ENCODE data around the gene SGCA.
A peak's percentile ranks its signal among the peaks of the same experiment; 100 is the strongest.

Gene SGCA

GRCh38 chr17:50134206-50135110 lies 31.3 kb upstream of the SGCA start:
- DNase-seq (ENCODE audit: low read depth): no peak

GRCh38 chr17:50135316-50136095 lies 30.3 kb upstream of the SGCA start:
- DNase-seq (ENCODE audit: low read depth): no peak

- no peak for DNase-seq (ENCODE audit: low read depth)
These were observed 29.6 kb upstream of the SGCA start for GRCh38 chr17:50136096-50136687.

- DNase-seq (ENCODE audit: low read depth): no peak
These were observed 28.8 kb upstream of the SGCA start for GRCh38 chr17:50137042-50137441.

- no peak for DNase-seq (ENCODE audit: low read depth)
These were observed 26.5 kb upstream of the SGCA start for GRCh38 chr17:50139185-50139783.

- DNase-seq (ENCODE audit: low read depth): peak; percentile 72
These were observed 25.6 kb upstream of the SGCA start for GRCh38 chr17:50139950-50140885.

GRCh38 chr17:50141026-50141744 lies 24.6 kb upstream of the SGCA start:
- DNase-seq (ENCODE audit: low read depth): no peak

GRCh38 chr17:50141745-50142110 lies 24.1 kb upstream of the SGCA start:
- DNase-seq (ENCODE audit: low read depth): no peak

- DNase-seq (ENCODE audit: low read depth): no peak
These were observed 22.2 kb upstream of the SGCA start for GRCh38 chr17:50143461-50144176.

- no peak for DNase-seq (ENCODE audit: low read depth)
These were observed 21.4 kb upstream of the SGCA start for GRCh38 chr17:50144355-50144754.

- no peak for DNase-seq (ENCODE audit: low read depth)
These were observed 20.8 kb upstream of the SGCA start for GRCh38 chr17:50144845-50145531.

- no peak for DNase-seq (ENCODE audit: low read depth)
These were observed 20.1 kb upstream of the SGCA start for GRCh38 chr17:50145532-50146229.

- no peak for DNase-seq (ENCODE audit: low read depth)
These were observed 19.4 kb upstream of the SGCA start for GRCh38 chr17:50146230-50146926.

GRCh38 chr17:50146927-50147665 lies 18.7 kb upstream of the SGCA start:
- DNase-seq (ENCODE audit: low read depth): no peak

GRCh38 chr17:50147841-50148225 lies 18.0 kb upstream of the SGCA start:
- no peak for DNase-seq (ENCODE audit: low read depth)

- peak; percentile 90 for DNase-seq (ENCODE audit: low read depth)
These were observed 17.3 kb upstream of the SGCA start for GRCh38 chr17:50148226-50149090.

GRCh38 chr17:50149091-50149416 lies 16.8 kb upstream of the SGCA start:
- DNase-seq (ENCODE audit: low read depth): no peak

Measured in stimulated activated CD4-positive, alpha-beta T cell treated with anti-CD3 and anti-CD28 coated beads, Interleukin-2, amount 100 ng/mL, for 4 hours (primary cell).